ENCODE measurements around the gene UPB1. TPM values are rescaled to one million over a fixed set of nuclear protein-coding genes. Genes with fewer than 3 reads are reported as not detected.
A peak's percentile ranks its signal among the peaks of the same experiment; 100 is the strongest.

UPB1 gene
- total RNA-seq, 1 experiment from 2014 or later = 0.09 TPM

DNA sequence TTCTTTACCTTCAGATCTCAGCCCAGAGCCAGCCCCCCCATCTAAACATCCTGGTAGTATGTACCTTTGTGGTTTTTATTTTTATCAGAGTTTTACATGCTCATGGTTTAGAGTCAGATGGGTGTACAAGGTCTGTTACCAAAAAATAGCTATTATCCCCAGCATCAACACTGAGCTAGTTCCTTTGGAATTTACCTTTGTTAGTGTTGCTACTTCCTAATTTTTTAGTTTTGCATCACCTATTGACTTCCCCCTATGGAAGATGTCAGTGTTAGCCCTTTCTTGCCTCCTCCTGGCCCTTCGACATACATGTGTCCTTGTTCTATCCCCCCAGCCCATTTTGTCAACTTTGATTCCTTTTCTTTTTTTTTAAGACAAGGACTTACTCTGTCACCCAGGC is 7.4 kb downstream of the UPB1 start:
- ATAC-seq (no peak), DNase-seq (ENCODE audit: low spot score) (no peak)
- ChIA-PET POLR2A (no interaction called here), CTCF (interaction anchor here (0.5 to 12.0 kb wide), 20 partner anchors 9 to 313 kb away, joined by 3 to 271 read pairs (median 4); partner anchors contain the start of gene ADORA2A)
- TF ChIP-seq SOX15 (CRISPR knock-in tag; IDR thresholded peaks at IDR 0.05) = no peak
- Mint-ChIP-seq H3K27ac (no peak overlapping the region), H3K27me3 (ENCODE audit: low read depth) (peaks cover 4% of the 10 kb centered on the region), H3K4me1 (peaks cover 19% of the 10 kb centered on the region), H3K4me3 (no peak overlapping the region), H3K9me3 (no peaks in the 10 kb centered on the region), H3K36me3 (no peaks in the 10 kb centered on the region)

- H3K27ac Mint-ChIP-seq = no peak overlapping the region
- DNase-seq (ENCODE audit: low spot score) = peak; percentile 78
- ChIA-PET CTCF (interaction anchor here (0.5 to 12.0 kb wide), 21 partner anchors 9 to 314 kb away, joined by 3 to 271 read pairs (median 4); partner anchors contain the start of gene ADORA2A), POLR2A (no interaction called here)
- no peaks in the 10 kb centered on the region for H3K36me3 Mint-ChIP-seq
- no peaks in the 10 kb centered on the region; the same call in none of the 2 replicates for H3K27me3 Mint-ChIP-seq (ENCODE audit: low read depth)
- TF ChIP-seq, protein P1, sequence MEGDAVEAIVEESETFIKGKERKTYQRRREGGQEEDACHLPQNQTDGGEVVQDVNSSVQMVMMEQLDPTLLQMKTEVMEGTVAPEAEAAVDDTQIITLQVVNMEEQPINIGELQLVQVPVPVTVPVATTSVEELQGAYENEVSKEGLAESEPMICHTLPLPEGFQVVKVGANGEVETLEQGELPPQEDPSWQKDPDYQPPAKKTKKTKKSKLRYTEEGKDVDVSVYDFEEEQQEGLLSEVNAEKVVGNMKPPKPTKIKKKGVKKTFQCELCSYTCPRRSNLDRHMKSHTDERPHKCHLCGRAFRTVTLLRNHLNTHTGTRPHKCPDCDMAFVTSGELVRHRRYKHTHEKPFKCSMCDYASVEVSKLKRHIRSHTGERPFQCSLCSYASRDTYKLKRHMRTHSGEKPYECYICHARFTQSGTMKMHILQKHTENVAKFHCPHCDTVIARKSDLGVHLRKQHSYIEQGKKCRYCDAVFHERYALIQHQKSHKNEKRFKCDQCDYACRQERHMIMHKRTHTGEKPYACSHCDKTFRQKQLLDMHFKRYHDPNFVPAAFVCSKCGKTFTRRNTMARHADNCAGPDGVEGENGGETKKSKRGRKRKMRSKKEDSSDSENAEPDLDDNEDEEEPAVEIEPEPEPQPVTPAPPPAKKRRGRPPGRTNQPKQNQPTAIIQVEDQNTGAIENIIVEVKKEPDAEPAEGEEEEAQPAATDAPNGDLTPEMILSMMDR (IDR thresholded peaks at IDR 0.05) = peak; percentile 48; the same call in 1 of the 2 replicates
- TF ChIP-seq ZNF512 (CRISPR knock-in tag; IDR thresholded peaks at IDR 0.05; ENCODE audit: borderline replicate concordance) = no peak
- TF ChIP-seq FOXK1 (CRISPR knock-in tag; IDR thresholded peaks at IDR 0.05) = no peak
- no peaks in the 10 kb centered on the region for H3K9me3 Mint-ChIP-seq
- peaks cover 26% of the 10 kb centered on the region for H3K4me1 Mint-ChIP-seq
- no peak overlapping the region for H3K4me3 Mint-ChIP-seq
- peak; percentile 65 for ATAC-seq
Observed at GRCh38 chr22:24503137-24503842, 8.2 kb downstream of the UPB1 start.

GRCh38 chr22:24503843-24504338 is 8.8 kb downstream of the UPB1 start:
- Mint-ChIP-seq H3K36me3 (no peaks in the 10 kb centered on the region), H3K27me3 (ENCODE audit: low read depth) (no peaks in the 10 kb centered on the region; the same call in none of the 2 replicates), H3K27ac (no peak overlapping the region), H3K4me3 (no peak overlapping the region), H3K9me3 (no peaks in the 10 kb centered on the region), H3K4me1 (peaks cover 26% of the 10 kb centered on the region)
- ChIA-PET POLR2A (no interaction called here), CTCF (interaction anchor here (0.8 to 12.0 kb wide), 10 partner anchors 14 to 202 kb away, joined by 3 to 271 read pairs (median 4); partner anchors contain the start of gene ADORA2A)
- ATAC-seq = no peak
- no peak for DNase-seq (ENCODE audit: low spot score)
- TF ChIP-seq NFYB (CRISPR knock-in tag; conservative IDR thresholded peaks at IDR 0.05; ENCODE audit: low read depth) (no peak), SMAD4 (CRISPR knock-in tag; IDR thresholded peaks at IDR 0.05) (no peak), GRHL2 (CRISPR knock-in tag; IDR thresholded peaks at IDR 0.05; ENCODE audit: insufficient replicate concordance, severe bottlenecking) (no peak), MYBL2 (CRISPR knock-in tag; IDR thresholded peaks at IDR 0.05) (no peak), CREB1 (CRISPR knock-in tag; IDR thresholded peaks at IDR 0.05) (no peak), ZMAT4 (CRISPR knock-in tag; IDR thresholded peaks at IDR 0.05) (no peak), EMX1 (CRISPR knock-in tag; IDR thresholded peaks at IDR 0.05) (no peak)
- TF ChIP-seq, protein P2, sequence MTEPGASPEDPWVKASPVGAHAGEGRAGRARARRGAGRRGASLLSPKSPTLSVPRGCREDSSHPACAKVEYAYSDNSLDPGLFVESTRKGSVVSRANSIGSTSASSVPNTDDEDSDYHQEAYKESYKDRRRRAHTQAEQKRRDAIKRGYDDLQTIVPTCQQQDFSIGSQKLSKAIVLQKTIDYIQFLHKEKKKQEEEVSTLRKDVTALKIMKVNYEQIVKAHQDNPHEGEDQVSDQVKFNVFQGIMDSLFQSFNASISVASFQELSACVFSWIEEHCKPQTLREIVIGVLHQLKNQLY (CRISPR knock-in tag; IDR thresholded peaks at IDR 0.05) = no peak

DNA sequence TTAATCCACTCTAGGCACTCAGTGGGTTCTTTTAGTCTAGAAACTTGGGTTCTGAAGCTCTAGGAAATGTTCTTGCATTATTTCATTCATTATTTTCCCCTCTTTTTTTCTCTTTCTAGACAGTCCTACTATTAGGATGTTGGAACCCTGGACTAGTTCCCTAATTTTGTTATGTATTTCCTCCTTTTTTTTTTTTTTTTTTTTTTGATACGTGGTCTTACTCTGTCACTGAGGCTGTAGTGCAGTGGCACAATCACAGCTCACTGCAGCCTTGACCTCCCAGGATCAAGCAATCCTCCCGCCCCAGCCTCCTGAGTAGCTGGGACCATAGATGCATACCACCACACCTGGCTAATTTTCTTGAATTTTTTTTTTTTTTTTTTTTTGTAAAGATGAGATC is 9.4 kb downstream of the UPB1 start:
- no peak overlapping the region for H3K4me3 Mint-ChIP-seq
- no peaks in the 10 kb centered on the region; the same call in none of the 2 replicates for H3K27me3 Mint-ChIP-seq (ENCODE audit: low read depth)
- H3K27ac Mint-ChIP-seq = no peak overlapping the region
- DNase-seq (ENCODE audit: low spot score) (no peak), ATAC-seq (no peak)
- POLR2A ChIA-PET = no interaction called here
- H3K9me3 Mint-ChIP-seq = no peaks in the 10 kb centered on the region
- CTCF ChIA-PET = interaction anchor here (0.8 to 12.0 kb wide), 3 partner anchors 18 to 202 kb away, joined by 3 to 271 read pairs (median 25); partner anchors contain the start of gene ADORA2A
- TF ChIP-seq NR1H2 (CRISPR knock-in tag; IDR thresholded peaks at IDR 0.05) = no peak
- no peak for TF ChIP-seq ZBTB43 (CRISPR knock-in tag; IDR thresholded peaks at IDR 0.05)
- TF ChIP-seq NR3C1 (CRISPR knock-in tag; conservative IDR thresholded peaks at IDR 0.05; ENCODE audit: low read depth) = no peak
- TF ChIP-seq, protein P3, sequence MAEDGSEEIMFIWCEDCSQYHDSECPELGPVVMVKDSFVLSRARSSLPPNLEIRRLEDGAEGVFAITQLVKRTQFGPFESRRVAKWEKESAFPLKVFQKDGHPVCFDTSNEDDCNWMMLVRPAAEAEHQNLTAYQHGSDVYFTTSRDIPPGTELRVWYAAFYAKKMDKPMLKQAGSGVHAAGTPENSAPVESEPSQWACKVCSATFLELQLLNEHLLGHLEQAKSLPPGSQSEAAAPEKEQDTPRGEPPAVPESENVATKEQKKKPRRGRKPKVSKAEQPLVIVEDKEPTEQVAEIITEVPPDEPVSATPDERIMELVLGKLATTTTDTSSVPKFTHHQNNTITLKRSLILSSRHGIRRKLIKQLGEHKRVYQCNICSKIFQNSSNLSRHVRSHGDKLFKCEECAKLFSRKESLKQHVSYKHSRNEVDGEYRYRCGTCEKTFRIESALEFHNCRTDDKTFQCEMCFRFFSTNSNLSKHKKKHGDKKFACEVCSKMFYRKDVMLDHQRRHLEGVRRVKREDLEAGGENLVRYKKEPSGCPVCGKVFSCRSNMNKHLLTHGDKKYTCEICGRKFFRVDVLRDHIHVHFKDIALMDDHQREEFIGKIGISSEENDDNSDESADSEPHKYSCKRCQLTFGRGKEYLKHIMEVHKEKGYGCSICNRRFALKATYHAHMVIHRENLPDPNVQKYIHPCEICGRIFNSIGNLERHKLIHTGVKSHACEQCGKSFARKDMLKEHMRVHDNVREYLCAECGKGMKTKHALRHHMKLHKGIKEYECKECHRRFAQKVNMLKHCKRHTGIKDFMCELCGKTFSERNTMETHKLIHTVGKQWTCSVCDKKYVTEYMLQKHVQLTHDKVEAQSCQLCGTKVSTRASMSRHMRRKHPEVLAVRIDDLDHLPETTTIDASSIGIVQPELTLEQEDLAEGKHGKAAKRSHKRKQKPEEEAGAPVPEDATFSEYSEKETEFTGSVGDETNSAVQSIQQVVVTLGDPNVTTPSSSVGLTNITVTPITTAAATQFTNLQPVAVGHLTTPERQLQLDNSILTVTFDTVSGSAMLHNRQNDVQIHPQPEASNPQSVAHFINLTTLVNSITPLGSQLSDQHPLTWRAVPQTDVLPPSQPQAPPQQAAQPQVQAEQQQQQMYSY (CRISPR knock-in tag; IDR thresholded peaks at IDR 0.05) = no peak
- TF ChIP-seq NFATC4 (CRISPR knock-in tag; IDR thresholded peaks at IDR 0.05) = no peak
- TF ChIP-seq TEAD4 (CRISPR knock-in tag; IDR thresholded peaks at IDR 0.05) = no peak
- peaks cover 26% of the 10 kb centered on the region for H3K4me1 Mint-ChIP-seq
- H3K36me3 Mint-ChIP-seq = no peaks in the 10 kb centered on the region

Data from WTC11 (cell line).